NB4 (cell line): ENCODE results near the gene ZBTB20.
A peak's percentile ranks its signal among the peaks of the same experiment; 100 is the strongest.

Experiments used
- DNase-seq: peaks from one replicate; pipeline ENCODE4 v3.0.0; 2010; ENCODE audit warnings: low read depth
- H3K4me3 ChIP-seq: one replicate; pipeline ENCODE4 v1.5.1; 2011; ENCODE audit warnings: mild to moderate bottlenecking, low read depth, low read length, moderate library complexity
- CTCF ChIP-seq: IDR thresholded peaks from one replicate; pipeline ENCODE4 v1.5.1; 2012; ENCODE audit warnings: low read depth, low read length
- MAX ChIP-seq: IDR thresholded peaks from 2 replicates; pipeline ENCODE4 v1.6.1; 2011; ENCODE audit warnings: low read depth, low read length
- MYC ChIP-seq: IDR thresholded peaks from 2 replicates; pipeline ENCODE4 v1.6.1; 2011; ENCODE audit warnings: low read depth, low read length
- POLR2A ChIP-seq: IDR thresholded peaks from 2 replicates; pipeline ENCODE4 v1.6.1; 2011; ENCODE audit warnings: mild to moderate bottlenecking; ENCODE audit not compliant: insufficient read length; ENCODE audit errors: extremely low read depth

ZBTB20 gene

DNA sequence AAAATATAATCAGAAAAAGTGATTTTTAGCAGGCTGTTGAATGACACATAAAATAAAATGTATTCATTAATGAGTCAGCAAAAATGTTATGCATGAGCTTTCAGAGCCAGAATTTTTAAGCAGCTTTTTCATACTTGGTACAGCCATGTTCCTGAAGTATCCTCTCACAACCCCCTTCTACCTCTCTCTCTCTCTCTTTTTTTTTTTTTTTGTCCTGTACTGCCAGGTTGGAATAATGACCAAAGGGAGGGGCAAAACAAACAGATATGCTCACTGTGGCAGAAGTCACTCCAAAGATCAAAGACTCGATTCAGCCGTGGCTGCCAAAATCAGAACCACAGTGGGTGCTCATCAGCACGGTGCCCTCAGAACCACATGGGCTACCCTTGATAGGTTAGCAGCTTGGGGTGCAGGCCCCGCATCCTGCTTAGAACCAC lies 383.0 kb downstream of the ZBTB20 start:
- TF ChIP-seq CTCF (no peak), POLR2A (no peak), MYC (no peak), MAX (no peak)
- H3K4me3 ChIP-seq: no peak overlapping the region
- DNase-seq: no peak

DNA sequence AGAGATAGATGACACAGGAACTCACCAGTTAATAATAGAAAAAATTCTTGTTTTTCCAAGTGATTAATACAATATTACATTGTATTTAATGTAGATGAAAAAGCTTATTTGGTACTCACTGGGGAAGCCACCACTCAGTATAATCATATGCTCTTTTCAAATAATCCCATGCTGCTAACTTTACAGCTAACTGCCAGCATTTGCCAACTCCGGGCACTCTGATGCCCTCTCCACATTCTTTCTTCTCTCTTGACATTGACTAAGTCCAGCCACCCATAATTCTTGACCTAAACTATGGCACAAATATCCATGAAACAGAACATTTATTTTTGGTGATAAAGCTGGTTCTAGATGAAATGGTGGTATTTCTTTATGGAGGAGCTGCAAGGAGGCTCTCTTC lies 384.9 kb downstream of the ZBTB20 start:
- DNase-seq: no peak
- TF ChIP-seq MAX: no peak
- no peak for TF ChIP-seq POLR2A
- no peak for TF ChIP-seq CTCF
- no peak for TF ChIP-seq MYC
- H3K4me3 ChIP-seq: no peak overlapping the region

DNA sequence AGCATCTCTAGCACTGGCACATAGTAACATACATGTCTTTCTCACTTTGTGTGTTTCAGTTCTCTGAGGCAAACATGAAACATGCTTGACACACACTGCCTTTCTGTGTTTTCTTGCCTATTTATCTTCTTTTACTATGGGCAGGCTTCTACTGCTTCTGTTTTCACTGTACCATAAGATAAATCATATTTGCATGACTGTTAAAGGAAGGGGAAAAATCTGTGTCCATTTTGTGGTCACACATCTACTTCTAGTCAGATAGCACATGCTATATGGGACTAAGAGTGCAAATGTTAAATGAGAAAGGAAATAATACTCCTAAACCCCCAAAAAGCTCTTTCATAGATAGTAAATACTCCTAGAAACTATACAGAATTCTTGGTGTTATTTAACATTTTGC lies 386.4 kb downstream of the ZBTB20 start:
- TF ChIP-seq MAX (no peak), MYC (no peak), POLR2A (no peak), CTCF (no peak)
- no peak overlapping the region for H3K4me3 ChIP-seq
- DNase-seq: no peak

DNA sequence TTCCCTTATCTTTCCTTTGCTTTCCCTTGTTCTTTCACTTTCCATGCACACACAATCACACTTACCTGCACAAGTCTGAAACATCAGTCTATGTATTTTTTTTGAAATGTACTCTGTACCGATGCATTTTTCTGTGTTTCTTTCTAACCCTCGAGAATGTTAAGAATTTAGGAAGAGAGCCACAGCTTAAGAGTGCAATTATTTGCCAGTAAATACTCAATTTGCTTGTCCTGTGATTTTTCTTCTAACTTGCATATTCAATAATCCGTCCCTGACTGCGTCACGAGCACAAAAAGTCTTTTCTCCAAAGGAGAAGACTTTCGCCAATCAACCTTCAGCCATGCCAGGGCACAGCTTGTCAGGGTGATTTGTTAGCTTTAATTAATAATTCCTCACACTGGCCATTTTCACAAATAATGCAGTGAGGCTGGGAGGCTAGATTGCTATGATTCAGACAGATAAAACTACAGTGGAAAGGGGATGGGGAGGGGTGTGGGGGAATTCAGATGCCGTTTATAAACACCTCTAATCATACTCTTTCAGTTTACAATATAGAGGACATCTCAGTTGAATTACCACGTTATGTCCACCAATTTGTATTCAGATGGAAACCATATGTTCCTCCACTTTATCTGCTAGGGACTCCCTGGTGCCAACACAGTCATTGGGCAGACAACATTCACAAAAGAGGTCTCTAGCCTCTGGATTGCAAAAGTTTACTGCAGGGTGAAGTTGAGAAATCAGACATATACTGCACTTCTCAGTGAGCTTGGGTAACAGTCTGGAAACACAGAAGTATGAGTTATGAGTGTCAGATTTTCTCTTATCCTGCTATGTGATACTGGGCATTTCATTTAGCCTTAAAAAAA lies 388.0 kb downstream of the ZBTB20 start:
- TF ChIP-seq POLR2A (no peak), MAX (no peak), MYC (no peak), CTCF (no peak)
- peak; percentile 3 for DNase-seq
- no peak overlapping the region for H3K4me3 ChIP-seq

DNA sequence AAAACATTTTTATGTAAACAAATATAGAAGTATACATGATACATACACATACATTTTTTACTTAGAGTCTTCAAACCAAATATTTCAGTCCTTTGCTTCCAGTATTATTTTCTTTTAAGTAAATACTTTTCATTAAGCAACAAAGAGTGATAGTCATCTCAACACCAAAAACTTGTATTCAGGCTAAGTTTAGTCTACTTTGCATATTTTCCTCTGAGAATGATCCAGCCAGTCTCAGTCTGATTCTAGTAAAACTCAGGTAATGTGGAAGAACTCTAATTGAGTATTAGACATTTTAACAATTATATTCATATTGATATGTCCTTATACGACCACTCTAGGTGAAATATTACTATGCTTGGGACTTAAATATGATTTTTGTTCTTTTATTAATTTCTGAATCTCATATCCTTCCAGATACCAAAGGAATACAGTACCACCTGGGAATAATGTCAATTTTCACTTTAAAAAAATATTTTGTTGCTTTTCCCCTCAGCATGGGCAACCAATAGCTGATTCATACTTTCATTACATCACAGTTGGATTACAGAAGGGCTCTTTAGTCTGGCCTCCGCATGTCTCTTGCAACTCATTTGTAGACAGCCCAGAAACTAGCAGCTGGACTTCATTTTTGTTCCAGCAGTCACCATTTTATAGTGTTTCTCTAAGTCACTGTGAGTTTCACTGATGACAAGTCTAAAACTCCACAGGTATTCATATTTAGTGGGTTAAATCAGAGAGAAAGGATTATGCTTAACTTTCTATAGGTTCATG lies 390.4 kb downstream of the ZBTB20 start:
- H3K4me3 ChIP-seq: no peak overlapping the region
- TF ChIP-seq CTCF (no peak), MAX (no peak), MYC (no peak), POLR2A (no peak)
- no peak for DNase-seq
